ENCODE results near the gene CRYM. TPM values are rescaled to one million over a fixed set of nuclear protein-coding genes. Genes with fewer than 3 reads are reported as not detected.
"Not testable (repeated sequence)": the region's sequence is repeated elsewhere in the genome, so short reads cannot be mapped to it uniquely, and the experiment has no call there.

Gene CRYM
- total RNA-seq, 1 donor: 7.8 TPM

DNA sequence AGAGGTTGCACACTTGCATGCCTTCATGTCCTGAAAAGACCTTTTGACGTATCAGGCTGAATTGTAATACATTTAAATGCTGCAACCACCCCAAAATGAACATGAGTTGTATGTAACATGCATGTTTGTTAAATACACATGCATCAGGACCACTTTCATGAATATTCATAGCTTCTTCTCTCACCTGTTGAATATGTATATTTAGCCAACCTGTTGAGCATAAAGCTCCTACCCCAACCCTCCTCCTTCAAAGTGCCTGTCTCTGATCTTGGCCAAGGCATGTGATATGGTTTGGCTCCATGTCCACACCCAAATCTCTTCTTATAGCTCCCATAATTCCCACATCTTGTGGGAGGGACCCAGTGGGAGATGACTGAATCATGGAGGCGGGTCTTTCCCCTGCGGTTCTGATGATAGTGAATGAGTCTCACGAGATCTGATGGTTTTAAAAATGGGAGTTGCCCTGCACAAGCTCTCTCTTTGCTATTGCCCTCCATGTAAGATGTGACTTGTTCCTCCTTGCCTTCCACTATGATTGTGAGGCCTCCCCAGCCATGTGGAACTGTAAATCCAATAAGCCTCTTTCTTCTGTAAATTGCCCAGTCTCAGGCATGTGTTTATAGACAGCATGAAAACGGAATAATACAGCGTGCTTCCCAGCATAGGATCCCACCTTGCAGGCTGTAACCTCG lies 3.8 kb upstream of the CRYM start:
- DNase-seq (ENCODE audit: low read depth in 2 of 3, low spot score in 2 of 3): no peak

DNA sequence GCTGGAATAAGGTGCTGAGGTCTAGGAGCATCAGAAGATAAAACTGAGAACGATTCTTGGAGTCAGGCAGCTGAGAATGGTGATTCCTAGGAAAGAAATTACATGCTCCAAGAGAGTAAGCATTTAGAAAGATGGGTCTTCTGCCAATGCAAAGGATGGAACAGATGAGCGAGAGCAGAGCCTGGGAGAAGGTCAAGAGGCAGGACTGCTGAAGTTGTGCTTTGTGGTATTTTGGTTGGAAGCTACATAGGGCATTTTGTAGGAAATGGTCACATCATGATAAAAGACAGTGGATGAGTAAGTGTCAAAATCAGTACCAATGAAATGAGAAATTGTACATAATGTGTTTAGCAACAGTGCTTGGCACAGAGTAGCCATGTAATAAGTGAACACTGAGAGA lies 1.4 kb upstream of the CRYM start:
- no peak for DNase-seq (ENCODE audit: low read depth in 2 of 3, low spot score in 2 of 3)

DNA sequence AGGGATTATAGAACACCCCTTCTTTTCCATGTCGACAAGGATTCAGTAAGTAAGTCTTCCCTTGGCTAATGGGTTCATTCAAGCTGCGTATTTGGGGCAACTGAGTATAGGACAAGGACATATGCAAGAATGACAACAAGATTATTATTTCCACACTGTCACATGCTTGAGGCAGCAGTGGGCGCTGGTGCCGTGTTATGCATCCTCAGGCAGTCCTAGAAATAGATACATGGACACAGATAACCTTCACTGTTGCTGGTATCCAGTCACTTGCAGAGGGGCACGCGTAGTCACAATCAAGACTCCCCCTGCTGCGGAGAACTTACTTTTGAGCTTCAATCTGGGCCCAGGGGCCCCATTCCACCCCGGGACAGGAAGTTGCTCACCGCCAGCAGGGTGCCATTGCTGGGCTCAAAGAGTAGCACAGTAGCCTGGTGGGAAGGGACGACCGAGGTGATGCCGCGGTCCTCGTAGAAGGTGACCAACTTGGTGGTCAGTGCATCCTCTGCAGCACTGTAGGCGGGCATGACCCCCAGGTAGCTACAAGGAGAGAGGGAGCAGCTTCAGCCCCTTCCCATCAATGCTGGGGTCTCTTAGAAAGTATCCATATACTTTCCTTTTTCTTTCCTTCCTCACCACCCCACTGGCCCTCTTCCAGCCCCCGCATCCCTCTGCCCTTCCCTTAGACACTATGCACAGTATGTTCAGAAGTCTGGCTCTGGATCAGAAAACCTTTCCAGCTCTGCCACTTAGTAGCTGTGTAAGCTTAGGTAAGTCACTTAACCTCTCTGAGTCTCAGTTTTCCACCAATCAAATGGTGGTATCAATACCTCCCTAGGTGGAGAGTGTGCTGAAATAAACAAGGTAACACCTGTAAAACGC lies 804 bp downstream of the CRYM start:
- no peak for DNase-seq (ENCODE audit: low read depth in 2 of 3, low spot score in 2 of 3)

DNA sequence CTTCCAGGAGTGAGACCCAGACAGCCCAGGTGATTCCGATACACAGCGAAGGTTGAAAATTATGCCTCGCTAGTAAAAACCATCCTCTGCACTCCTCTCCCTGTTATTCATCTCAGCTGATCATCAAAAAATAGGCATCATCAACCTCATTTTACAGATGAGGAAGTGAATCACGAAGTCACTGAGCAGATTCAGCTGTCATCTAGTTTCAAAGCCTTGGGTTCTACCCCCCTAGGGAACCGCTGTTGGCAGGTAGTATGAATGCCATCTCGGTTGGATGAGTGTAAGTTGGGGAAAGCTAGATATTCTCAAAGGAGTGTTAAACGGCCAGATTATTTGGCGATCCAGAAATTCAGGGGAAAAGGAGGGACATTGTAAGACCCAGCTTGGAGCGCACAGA lies 2.0 kb downstream of the CRYM start:
- no peak for DNase-seq (ENCODE audit: low read depth in 2 of 3, low spot score in 2 of 3)

DNA sequence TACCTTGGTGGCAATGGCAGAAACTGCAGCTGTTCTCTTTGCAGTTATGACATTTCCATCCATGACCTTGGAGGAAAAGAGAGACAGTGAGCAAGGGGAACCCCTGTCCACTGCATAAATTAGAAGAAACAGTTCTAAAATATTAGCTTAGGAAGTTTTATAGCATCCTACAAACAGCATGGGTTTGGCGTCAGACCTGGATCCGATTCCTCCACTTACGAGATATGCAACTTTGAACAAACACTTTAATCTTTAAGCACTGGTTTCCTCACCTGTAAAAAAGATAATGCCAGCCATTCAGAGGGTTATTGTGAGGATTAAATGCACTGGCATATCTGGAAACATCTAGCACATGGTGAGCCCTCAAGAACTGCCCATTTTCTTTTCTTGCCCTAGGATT lies 2.6 kb downstream of the CRYM start:
- DNase-seq (ENCODE audit: low read depth in 2 of 3, low spot score in 2 of 3): no peak

DNA sequence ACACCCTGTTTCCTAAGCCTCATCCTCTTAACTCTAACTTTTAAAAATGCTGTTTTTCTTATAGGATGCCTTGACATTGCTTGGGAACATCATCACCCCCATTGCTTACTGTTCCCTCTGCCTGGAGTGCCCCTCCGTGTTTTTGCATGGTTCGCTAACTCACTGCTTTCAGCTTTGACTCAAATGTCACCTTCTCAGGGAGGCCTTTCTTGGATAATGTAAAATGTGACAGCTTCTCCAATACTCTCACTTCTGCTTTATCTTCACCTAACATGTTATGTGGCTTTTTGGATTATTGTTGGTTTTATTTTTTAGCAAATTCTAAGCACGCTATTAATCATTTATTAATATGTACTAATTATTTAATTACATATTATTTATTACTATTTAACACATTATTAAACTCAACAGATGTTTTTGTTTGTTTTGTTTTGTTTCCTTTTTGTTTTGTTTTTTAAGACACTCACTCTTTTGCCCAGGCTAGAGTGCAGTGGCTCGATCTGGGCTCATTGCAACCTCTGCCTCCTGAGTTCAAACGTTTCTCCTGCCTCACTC lies 3.8 kb downstream of the CRYM start:
- DNase-seq (ENCODE audit: low read depth in 2 of 3, low spot score in 2 of 3): no peak

DNA sequence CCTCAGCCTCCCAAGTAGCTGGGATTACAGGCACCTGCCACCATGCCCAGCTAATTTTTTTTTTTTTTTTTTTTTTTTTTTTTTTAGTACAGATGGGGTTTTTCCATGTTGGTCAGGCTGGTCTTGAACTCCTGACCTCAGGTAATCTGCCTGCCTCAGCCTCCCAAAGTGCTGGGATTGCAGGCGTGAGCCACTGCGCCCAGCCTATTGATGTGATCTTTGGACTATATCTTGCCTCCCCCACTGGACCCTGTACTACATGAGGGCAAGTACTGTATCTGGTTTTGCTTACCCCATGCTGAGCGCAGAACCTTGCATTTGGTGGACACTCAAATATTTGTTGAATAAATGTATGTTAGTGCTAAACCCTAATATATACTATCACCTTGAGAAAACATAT lies 5.3 kb downstream of the CRYM start:
- DNase-seq (ENCODE audit: low read depth in 2 of 3, low spot score in 2 of 3): not testable (repeated sequence)

DNA sequence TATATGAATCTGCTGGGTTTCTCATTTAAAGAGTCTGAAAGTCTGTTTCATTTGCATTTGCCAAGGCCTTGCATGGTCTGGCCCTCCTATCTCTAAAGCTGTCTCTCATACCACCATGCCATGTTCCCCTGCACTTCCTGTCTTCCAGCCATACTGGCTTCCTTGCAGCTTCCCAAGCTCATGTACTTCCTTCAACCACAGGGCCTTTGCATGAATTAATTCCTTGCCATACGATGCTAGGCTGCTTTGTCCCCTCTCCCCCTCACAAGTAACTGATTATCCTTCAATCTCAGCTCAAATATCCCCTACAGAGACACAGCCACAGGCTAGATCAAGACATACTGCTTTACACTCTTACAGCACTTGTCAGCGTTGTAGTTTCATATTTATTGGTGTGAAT lies 5.8 kb downstream of the CRYM start:
- no peak for DNase-seq (ENCODE audit: low read depth in 2 of 3, low spot score in 2 of 3)

DNA sequence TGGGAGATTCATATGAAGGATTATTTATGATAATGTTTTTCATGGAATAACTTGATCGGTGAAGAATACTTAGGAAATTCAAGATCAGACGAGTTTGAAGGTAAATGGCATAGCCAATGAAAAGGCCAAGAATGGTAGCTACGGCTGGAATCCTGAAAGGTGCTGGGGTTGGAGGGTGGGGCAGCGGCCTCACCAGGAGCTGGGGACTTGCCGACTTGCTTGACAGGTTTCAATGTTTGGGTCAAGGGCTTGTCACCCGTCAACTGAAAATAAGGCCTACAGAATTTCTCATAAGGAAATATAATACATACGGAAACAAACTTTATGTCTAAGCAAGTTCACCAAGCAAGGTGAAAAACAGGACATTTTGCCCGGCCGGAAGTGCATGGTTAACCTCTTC lies 9.9 kb downstream of the CRYM start:
- DNase-seq (ENCODE audit: low read depth in 2 of 3, low spot score in 2 of 3): no peak

DNA sequence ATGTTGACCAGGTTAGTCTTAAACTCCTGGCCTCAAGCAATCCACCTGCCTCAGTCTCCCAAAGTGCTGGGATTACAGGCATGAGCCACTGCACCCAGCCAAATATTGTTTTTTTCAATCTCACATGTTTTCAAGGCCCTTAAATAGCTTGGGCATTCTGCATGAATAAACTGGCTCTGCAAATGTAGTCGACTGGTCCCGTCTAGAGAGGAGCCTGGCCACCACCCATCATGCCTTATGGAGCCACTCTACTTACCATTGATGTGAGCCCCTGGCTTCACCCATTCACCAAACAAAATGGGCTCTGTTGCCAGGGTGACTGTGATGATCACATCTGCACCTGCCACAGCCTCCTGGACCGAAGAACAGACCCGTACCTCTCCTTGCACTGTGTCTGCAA lies 10.8 kb downstream of the CRYM start:
- no peak for DNase-seq (ENCODE audit: low read depth in 2 of 3, low spot score in 2 of 3)

DNA sequence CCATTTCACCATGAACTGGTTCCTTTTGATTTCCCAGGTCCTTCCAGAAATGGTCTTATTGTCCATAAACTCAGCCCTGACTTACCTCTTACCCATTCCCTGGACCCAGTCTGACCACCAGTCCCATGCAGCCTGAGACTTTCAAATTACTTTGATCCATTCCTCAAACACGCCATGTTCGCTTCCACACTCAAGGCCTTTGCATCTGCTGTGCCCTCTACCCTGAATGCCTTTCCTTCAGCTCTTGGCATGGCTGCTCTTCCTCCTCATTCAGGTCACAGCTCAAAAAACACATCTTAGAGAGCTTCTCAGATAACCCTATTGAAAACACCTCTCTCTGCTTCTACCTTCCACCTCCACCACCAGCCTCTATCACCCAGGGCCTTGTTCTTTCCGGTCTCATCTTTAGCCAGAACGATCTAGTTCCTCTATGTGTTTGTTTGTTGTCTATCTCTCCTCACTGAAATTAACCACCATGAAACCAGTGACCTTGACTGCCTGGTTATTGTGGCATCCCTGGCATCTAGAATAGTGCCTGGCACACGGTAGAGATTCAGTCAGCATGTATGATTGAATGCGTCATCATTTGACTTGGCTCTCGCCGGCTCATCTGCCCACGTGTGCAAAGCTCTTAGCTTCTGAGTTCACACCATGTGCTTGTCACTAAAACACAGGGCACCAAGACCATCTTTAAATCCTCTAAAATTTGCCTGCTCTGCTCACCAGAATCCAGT lies 12.8 kb downstream of the CRYM start:
- DNase-seq (ENCODE audit: low read depth in 2 of 3, low spot score in 2 of 3): no peak

DNA sequence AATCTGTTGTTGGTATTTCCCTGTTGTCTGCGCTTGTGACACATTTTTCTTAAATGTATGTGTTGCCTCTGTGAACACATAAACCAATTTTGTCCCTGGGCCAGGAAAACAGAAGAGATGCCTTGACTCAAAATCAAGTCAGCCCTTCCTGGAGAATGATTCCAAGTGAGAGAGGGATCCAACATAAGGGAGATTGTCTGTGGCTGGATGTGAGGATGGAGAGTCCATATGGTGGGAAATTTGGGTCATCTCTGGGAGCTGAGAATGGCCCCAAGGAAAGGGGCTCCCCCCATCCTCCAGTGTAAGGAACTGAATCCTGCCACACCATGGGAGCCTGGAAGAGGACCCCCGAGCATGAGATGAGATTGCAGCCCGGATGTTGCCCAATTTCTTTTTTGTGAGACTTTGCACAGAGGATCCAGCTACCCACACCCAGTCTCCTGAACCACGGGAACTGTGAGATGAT lies 13.5 kb downstream of the CRYM start:
- DNase-seq (ENCODE audit: low read depth in 2 of 3, low spot score in 2 of 3): no peak

DNA sequence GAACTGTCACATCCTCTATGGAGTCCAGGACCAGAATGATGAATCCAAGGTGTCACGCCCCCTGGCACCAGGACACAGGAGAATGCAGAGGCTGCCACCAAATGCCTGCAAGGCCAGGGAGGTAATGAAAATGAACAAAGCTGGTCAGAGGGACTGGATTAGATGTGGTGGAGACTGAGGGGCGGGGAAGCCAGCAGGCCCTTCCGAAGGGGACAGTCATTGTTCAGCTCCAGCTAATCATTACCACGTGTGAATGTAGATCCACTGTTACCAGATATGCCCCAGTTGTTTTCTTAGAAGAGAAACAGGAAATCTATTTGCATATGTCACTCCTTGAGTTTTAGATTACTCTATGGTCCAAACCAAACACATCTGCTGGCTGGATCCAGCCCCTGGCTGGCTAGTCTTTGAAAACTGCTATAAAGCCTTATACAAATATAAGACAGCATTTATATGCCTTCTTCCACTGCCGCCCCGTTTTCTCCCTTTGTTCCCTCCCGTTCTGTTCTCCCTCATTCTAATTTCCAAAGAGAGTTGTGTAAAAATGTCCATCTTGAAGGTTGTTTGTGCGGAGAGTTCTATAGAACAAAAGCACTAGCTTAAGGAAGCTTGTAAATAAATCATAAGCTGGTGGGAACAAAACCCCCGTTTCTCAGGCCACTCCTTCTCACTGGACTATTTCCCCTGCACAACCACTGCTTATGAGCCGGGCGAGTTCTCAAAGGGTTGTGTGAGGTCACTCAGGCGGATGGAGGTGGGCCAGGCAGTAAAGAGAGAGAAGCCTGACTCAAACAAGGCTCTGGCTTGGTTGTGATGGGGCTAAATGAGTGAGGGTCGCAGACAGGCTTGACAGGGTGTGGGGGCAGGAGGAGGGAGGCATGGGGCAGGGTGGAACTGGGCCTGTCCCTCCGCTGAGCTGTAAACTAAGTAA lies 14.2 kb downstream of the CRYM start:
- no peak for DNase-seq (ENCODE audit: low read depth in 2 of 3, low spot score in 2 of 3)

DNA sequence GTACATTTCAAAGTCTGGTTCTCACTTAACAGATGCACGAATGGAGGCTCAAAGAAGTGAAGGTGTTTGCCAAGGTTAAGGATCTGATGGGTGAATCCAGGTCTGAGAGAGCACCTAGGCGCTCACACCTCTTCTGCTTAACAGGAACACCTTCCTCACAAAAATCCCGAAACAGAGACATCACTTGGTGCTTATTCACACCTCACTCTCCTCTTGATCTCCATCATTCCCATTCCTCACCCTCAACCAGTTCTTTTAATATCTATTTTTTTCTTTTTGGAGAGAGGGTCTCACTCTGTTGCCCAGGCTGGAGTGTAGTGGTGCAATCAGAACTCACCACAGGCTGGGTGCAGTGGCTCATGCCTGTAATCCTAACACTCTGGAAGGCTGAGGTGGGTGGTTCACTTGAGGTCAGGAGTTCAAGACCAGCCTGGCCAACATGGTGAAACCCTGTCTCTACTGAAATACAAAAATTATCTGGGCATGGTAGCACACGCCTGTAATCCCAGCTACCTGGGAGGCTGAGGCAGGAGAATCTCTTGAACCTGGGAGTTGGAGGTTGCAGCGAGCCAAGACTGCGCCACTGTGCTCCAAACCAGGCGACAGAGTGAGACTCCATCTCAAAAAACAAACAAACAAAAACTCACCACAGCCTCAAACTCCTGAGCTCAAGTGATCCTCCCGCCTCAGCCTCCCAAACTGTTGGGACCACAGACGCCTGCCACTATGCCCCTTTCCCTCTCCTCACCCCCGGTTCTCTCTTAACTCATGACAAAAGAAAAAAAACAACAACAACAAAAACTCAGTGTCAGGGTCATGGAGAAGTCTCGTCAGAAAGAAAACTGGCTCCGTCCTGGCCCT lies 15.1 kb downstream of the CRYM start:
- DNase-seq (ENCODE audit: low read depth in 2 of 3, low spot score in 2 of 3): no peak

DNA sequence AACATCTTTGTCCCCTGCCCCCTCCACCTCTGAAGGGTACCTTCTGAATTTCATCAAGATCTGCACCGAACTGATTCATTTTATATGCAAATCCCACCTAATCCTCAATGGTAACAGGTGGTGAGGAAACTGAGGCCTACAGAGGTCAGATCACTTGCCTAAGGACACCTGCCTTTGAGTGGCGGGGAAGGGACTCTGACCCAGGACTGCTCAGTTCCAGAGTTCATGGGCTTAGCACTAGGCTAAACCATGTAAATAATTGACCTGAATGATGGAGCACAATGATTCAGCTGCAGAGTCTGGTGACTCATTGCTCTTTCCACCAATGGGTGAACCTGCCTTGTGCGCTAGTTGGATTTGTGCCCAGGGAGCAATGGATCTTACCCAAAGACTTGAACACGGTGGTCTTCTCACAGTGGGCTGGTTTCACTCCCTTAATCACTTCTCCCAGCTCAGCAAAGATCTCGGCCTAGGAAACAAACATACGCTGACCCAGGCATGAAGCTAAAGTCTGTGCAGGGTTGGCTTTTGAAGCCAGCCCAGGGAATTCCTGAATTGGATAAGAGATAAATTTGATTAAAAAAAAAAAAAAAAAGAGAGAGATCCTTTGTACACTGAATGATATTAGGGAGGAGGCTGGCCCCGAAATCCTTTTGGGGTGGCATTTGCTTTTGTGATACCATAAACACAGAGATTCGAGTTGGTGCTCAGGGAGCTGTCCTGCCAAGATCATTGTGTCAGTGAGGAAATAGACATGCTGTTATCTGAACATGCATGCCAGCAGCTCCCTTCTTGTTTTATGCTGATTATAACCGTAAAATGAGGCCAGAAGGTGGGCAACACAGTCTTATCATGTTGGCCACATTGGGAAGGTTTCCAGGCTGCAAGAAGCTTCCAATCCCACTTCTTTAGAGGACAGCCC lies 17.0 kb downstream of the CRYM start:
- peak in 2 of 3 donors; percentile 57 to 61 for DNase-seq (ENCODE audit: low read depth in 2 of 3, low spot score in 2 of 3)

DNA sequence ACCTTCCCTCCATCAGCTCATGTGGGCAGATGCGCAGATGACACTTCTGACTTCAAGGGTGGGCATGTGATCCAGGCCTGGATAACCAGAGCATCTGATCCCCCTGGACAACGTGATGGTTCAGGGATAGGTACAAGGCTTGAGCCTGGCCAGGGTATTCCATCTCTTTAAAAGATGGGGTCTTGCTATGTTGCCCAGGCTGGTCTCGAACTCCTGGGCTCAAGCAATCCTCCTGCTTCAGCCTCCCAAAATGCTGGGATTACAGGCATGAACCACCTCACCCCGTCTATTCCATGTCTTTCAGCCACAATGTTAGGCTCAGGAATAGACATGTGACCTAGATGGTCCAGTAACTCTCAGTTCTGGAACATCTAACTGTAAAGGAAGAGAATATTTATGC lies 20.8 kb downstream of the CRYM start:
- no peak for DNase-seq (ENCODE audit: low read depth in 2 of 3, low spot score in 2 of 3)

DNA sequence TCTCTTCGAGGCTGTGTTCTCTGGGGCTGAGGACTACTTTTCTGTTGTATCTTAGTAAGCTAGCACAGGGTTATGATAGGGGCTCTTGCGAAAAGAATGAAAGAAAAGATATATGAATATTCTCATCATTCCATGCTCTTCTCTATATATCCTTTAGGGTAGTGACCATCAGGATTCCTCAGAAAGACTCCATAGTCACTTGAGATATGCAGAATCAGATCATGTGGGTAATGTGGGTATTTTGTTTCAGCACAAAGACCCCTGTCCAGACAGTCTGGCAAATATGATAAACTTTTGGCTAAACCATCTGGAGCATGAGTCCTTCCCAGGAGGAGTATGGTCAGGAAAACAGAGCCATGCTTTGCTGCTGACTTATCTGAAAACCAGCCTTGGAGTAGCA lies 21.5 kb downstream of the CRYM start:
- DNase-seq (ENCODE audit: low read depth in 2 of 3, low spot score in 2 of 3): no peak

DNA sequence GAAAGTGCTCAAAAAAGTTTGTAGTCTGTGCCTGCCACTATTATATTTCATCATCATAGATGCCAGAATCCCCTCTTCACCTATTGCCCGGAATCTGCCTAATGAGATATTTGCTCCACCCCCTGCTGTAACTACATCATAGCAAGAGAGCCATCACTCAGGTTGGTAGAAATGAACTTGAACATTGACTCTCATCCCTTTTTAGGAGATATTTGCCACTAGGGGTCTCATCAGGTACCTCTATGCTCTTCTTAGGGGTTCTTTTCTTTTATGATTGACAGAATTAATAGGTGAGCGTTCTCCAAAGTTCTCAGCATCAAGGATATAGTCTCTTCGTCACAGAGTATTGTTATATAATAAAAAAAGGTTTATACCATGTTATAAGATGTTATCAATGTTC lies 24.6 kb downstream of the CRYM start:
- DNase-seq (ENCODE audit: low read depth in 2 of 3, low spot score in 2 of 3): no peak
